Measurements from ENCODE around the gene TTC31. TPM values are rescaled to one million over a fixed set of nuclear protein-coding genes. Genes with fewer than 3 reads are reported as not detected.

Gene TTC31
- total RNA-seq, 1 experiment from 2014 or later, result 38.7 TPM

DNA sequence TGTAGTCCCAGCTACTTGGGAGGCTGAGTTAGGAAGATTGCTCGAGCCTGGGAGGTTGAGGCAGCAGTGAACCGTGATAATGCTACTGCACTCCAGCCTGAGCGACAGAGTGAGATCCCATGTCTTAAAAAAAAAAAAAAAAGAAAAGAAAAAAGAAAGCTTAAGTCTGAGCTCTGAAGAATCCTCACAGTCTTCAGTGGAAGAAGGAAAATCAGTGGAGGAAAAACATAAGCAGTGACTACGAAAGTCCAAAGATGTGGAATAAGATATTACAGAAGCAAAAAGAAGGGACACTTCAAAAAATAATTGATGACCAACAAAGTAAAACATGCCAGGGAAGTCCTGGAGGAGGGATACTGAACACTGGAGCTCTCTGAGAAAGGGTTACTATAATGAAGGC, 27.4 kb downstream of the TTC31 start:
- ChIA-PET POLR2A (interaction anchor here (0.6 to 0.7 kb wide), 3 partner anchors 8 to 27 kb away, joined by 3 to 6 read pairs (median 3); partner anchors contain the start of genes CCDC142 and TTC31), CTCF (interaction anchor here (0.6 kb wide), 1 partner anchor 67 kb away, joined by 4 read pairs; no protein-coding TSS in a partner anchor)
- TF ChIP-seq POLR2AphosphoS5 (IDR thresholded peaks at IDR 0.05; ENCODE audit: low read depth, low read length) (no peak), TCF7L2 (IDR thresholded peaks at IDR 0.05; ENCODE audit: low read depth, low read length) (no peak), SIN3A (IDR thresholded peaks at IDR 0.05; ENCODE audit: borderline replicate concordance, insufficient read depth, low read depth, low read length) (no peak)
- TF ChIP-seq, protein P1, sequence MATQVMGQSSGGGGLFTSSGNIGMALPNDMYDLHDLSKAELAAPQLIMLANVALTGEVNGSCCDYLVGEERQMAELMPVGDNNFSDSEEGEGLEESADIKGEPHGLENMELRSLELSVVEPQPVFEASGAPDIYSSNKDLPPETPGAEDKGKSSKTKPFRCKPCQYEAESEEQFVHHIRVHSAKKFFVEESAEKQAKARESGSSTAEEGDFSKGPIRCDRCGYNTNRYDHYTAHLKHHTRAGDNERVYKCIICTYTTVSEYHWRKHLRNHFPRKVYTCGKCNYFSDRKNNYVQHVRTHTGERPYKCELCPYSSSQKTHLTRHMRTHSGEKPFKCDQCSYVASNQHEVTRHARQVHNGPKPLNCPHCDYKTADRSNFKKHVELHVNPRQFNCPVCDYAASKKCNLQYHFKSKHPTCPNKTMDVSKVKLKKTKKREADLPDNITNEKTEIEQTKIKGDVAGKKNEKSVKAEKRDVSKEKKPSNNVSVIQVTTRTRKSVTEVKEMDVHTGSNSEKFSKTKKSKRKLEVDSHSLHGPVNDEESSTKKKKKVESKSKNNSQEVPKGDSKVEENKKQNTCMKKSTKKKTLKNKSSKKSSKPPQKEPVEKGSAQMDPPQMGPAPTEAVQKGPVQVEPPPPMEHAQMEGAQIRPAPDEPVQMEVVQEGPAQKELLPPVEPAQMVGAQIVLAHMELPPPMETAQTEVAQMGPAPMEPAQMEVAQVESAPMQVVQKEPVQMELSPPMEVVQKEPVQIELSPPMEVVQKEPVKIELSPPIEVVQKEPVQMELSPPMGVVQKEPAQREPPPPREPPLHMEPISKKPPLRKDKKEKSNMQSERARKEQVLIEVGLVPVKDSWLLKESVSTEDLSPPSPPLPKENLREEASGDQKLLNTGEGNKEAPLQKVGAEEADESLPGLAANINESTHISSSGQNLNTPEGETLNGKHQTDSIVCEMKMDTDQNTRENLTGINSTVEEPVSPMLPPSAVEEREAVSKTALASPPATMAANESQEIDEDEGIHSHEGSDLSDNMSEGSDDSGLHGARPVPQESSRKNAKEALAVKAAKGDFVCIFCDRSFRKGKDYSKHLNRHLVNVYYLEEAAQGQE (IDR thresholded peaks at IDR 0.05; ENCODE audit: insufficient read depth in 1 of 2, low read depth in 2 of 2, low read length in 1 of 2), result no peak
- TF ChIP-seq, protein P2, sequence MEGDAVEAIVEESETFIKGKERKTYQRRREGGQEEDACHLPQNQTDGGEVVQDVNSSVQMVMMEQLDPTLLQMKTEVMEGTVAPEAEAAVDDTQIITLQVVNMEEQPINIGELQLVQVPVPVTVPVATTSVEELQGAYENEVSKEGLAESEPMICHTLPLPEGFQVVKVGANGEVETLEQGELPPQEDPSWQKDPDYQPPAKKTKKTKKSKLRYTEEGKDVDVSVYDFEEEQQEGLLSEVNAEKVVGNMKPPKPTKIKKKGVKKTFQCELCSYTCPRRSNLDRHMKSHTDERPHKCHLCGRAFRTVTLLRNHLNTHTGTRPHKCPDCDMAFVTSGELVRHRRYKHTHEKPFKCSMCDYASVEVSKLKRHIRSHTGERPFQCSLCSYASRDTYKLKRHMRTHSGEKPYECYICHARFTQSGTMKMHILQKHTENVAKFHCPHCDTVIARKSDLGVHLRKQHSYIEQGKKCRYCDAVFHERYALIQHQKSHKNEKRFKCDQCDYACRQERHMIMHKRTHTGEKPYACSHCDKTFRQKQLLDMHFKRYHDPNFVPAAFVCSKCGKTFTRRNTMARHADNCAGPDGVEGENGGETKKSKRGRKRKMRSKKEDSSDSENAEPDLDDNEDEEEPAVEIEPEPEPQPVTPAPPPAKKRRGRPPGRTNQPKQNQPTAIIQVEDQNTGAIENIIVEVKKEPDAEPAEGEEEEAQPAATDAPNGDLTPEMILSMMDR (IDR thresholded peaks at IDR 0.05), result no peak
- Histone ChIP-seq H3K4me3 (ENCODE audit: low read depth in 2 of 2, low read length in 2 of 2) (no peak overlapping the region), H3K9me3 (ENCODE audit: control insufficient read depth, insufficient read depth, low read depth, low read length) (no peaks in the 10 kb centered on the region), H3K36me3 (ENCODE audit: control insufficient read depth, insufficient read depth, low read length) (peaks cover 4% of the 10 kb centered on the region; the same call in 1 of the 2 replicates), H3K27ac (ENCODE audit: low read length) (no peak overlapping the region), H3K4me1 (ENCODE audit: control insufficient read depth, insufficient read depth, low read length) (peaks cover 11% of the 10 kb centered on the region), H3K27me3 (ENCODE audit: control insufficient read depth, insufficient read depth, low read length) (no peaks in the 10 kb centered on the region)
- intact Hi-C loops (cut with micrococcal nuclease; ENCODE audit: unreplicated experiment) (no loop called here), in situ Hi-C loops (cut with HindIII; ENCODE audit: low pct_unique_long_range_greater_than_20kb, low sequenced_read_pairs) (no loop called here)
- no TSS peak for BruUV-seq (replicated peaks)
- DNase-seq (ENCODE audit: low read depth, low spot score) (no peak), ATAC-seq (no peak)

DNA sequence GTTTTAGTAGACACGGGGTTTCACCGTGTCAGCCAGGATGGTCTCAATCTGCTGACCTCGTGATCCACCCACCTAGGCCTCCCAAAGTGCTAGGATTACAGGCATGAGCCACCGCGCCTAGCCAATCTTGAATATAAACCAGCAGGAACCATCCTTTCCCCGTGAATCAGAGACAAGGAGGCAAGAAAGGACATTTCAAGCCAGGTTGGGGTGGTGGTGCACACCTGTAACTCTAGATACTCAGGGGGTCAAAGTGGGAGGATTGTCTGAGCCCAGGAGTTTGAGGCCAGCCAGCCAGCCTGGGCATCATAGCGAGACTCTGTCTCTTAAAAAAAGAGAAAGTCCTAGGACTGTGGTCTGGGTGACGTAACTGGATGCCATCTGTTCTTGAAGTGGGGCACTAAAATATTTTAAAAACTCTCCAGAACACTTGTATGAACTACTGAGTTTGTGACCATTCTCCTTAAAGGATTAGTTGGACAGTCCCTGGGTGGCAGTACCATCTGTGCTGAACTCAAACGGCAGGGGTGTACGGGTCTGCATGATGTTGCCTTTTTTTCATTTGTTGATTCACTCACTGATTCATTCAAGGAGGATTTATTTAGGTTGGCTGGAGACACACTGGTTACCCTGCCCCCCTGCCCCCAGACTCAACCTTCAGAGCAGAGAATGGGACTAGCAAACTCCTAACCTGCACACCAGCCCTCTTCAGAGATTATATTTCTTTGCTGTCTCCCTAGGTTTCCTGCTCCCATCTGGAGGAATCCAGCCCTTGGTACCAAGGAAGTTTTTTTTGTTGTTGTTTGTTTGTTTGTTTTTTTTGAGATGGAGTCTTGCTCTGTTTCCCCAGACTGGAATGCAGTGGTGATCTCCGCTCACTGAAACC, 28.5 kb downstream of the TTC31 start:
- ChIA-PET POLR2A (no interaction called here), CTCF (no interaction called here)
- TF ChIP-seq, protein P2 (IDR thresholded peaks at IDR 0.05), result no peak
- no peak for TF ChIP-seq POLR2AphosphoS5 (IDR thresholded peaks at IDR 0.05; ENCODE audit: low read depth, low read length)
- TF ChIP-seq TCF7L2 (IDR thresholded peaks at IDR 0.05; ENCODE audit: low read depth, low read length), result no peak
- TF ChIP-seq, protein P1 (IDR thresholded peaks at IDR 0.05; ENCODE audit: insufficient read depth in 1 of 2, low read depth in 2 of 2, low read length in 1 of 2), result no peak
- no peak for TF ChIP-seq SIN3A (IDR thresholded peaks at IDR 0.05; ENCODE audit: borderline replicate concordance, insufficient read depth, low read depth, low read length)
- intact Hi-C loops (cut with micrococcal nuclease; ENCODE audit: unreplicated experiment) (no loop called here), in situ Hi-C loops (cut with HindIII; ENCODE audit: low pct_unique_long_range_greater_than_20kb, low sequenced_read_pairs) (no loop called here)
- Histone ChIP-seq H3K4me3 (ENCODE audit: low read depth in 2 of 2, low read length in 2 of 2) (no peak overlapping the region), H3K4me1 (ENCODE audit: control insufficient read depth, insufficient read depth, low read length) (peaks cover 4% of the 10 kb centered on the region), H3K27me3 (ENCODE audit: control insufficient read depth, insufficient read depth, low read length) (no peaks in the 10 kb centered on the region), H3K27ac (ENCODE audit: low read length) (no peak overlapping the region), H3K36me3 (ENCODE audit: control insufficient read depth, insufficient read depth, low read length) (peaks cover 4% of the 10 kb centered on the region; the same call in 1 of the 2 replicates), H3K9me3 (ENCODE audit: control insufficient read depth, insufficient read depth, low read depth, low read length) (no peaks in the 10 kb centered on the region)
- BruUV-seq (replicated peaks), result no TSS peak
- ATAC-seq (no peak), DNase-seq (ENCODE audit: low read depth, low spot score) (no peak)

All from Panc1 (cell line).